ENCODE data around the gene TNFSF8.

Gene TNFSF8

DNA sequence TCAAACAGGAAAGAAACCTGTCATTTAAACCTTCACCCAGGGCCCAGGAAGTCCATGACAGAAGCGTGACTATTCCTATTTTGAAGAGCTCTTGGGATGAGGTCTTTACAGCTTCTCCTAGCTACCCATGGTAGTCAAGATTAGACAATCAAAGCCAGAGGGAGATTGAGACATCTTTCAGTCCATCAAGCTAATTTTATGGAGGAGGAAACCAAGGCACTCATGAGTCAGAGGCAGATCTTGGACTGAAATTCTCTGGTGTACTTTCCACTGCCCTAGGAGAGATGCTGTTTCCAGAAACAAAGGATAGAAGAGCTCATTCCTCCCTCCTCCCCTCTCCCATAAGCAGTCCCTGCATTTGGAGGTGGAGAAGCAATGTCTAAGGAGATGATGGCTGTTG, 9.2 kb downstream of the TNFSF8 start:
- Mint-ChIP-seq H3K4me1 (peaks cover 91% of the 10 kb centered on the region), H3K4me3 (peak overlapping the region; percentile 52), H3K27me3 (no peaks in the 10 kb centered on the region), H3K36me3 (peaks cover 43% of the 10 kb centered on the region), H3K9me3 (no peaks in the 10 kb centered on the region), H3K27ac (peak overlapping the region; percentile 59)

DNA sequence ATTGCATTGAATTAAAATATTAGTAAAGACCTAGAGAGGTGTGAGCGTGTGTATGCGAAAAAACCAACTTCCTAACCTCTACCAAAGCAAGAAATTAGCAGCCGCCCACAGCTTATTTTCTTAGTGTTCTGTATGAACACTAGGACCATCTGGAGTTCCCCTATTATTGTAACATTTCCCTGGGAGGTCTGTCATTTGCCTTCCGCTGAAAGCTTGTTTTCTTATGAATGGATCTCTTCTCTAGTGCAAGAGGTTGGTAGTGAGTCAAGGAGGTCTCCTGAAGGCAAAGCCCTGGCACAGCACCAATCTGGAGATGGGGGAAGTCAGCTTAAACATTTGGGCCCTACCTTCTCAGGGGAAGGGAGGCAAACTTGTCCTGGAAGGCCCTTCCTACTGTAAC, 10.8 kb downstream of the TNFSF8 start:
- no peaks in the 10 kb centered on the region for H3K9me3 Mint-ChIP-seq
- H3K4me1 Mint-ChIP-seq: peaks cover 93% of the 10 kb centered on the region
- H3K27me3 Mint-ChIP-seq: no peaks in the 10 kb centered on the region
- H3K36me3 Mint-ChIP-seq: peaks cover 40% of the 10 kb centered on the region
- peak overlapping the region; percentile 90 for H3K27ac Mint-ChIP-seq
- H3K4me3 Mint-ChIP-seq: peak overlapping the region; percentile 68

DNA sequence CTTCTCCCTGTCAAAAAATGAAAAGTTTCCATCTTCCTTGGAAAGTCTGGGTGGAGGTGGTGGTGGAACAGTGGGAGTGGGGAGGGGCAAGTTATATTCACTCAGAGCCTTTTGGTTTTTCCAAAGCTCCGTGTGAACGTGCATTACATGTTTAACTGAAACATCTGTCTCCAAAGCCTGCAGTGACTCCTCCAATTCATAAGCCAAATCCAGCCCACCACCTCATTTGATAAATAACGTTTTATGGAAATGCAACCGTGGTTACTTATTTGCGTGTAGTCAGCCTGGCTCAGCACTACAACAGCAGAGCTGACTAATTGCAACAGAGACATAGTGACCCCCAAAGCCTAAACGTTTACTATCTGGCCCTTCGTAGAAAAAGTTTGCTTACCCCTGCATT, 13.9 kb downstream of the TNFSF8 start:
- no peaks in the 10 kb centered on the region for H3K27me3 Mint-ChIP-seq
- H3K4me3 Mint-ChIP-seq: no peak overlapping the region
- peaks cover 85% of the 10 kb centered on the region for H3K4me1 Mint-ChIP-seq
- peaks cover 44% of the 10 kb centered on the region for H3K36me3 Mint-ChIP-seq
- peak overlapping the region; percentile 62 for H3K27ac Mint-ChIP-seq
- no peaks in the 10 kb centered on the region for H3K9me3 Mint-ChIP-seq

DNA sequence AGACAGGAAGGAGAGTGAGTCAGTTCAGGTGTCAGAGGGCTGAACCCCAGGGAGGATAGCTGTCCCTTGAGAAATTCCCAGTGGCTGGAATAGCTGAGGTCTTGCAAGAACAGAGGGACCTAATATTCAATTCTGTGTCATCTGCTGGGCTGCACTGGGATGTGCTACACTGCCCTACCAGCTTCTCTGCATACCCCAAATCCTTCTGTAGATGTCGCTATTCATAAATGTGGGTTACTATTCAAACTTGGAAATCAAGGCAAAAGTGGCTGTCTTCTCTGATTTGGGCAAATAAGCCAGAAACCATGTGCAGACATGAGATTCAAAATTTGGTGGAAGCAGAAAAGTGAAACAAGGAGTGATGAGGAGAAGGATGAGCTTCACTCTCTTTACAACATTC, 16.3 kb downstream of the TNFSF8 start:
- peak overlapping the region; percentile 36 for H3K27ac Mint-ChIP-seq
- peaks cover 43% of the 10 kb centered on the region for H3K36me3 Mint-ChIP-seq
- no peaks in the 10 kb centered on the region for H3K27me3 Mint-ChIP-seq
- H3K9me3 Mint-ChIP-seq: no peaks in the 10 kb centered on the region
- H3K4me1 Mint-ChIP-seq: peaks cover 84% of the 10 kb centered on the region
- H3K4me3 Mint-ChIP-seq: no peak overlapping the region

DNA sequence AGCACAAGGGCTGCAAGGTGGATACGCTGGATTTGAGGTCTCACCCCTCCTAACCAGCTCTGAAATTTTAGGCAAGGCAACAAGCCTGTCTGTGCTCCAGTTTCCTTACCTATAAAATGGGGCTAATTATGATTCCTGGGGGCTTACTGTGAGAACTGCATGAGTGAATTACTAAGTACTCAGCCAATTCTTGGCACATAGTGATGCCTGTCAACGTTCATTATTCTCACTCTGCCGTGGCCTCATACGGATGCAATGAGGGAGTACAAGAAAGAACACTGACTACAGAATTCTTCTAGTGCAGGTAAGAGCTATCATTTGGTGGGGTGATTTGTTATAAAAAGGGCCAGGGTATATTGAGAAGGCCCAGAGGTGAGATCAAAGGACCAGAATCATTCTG, 16.7 kb downstream of the TNFSF8 start:
- H3K4me1 Mint-ChIP-seq: peaks cover 84% of the 10 kb centered on the region
- H3K27me3 Mint-ChIP-seq: no peaks in the 10 kb centered on the region
- peak overlapping the region; percentile 36 for H3K27ac Mint-ChIP-seq
- H3K9me3 Mint-ChIP-seq: no peaks in the 10 kb centered on the region
- H3K4me3 Mint-ChIP-seq: no peak overlapping the region
- H3K36me3 Mint-ChIP-seq: peaks cover 47% of the 10 kb centered on the region

DNA sequence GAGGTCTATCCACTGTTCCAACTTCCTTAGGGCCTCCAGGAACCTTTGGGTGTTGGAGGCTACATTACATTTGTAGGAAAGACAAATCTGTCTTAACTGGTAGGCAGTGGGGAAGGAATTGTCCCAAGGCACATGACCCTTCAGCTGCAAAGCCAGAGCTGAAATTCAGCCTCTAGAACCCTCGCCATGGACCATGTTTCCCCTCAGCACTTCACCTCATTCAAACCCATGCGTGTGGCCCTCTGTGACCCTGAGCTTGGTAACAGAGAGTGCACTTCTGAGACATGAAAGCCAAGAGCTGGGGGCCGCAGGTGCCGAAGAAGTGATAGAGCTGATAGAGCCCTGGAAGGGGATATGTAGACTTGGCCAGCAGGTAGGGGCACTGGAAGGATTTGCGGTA, 17.2 kb downstream of the TNFSF8 start:
- no peaks in the 10 kb centered on the region for H3K9me3 Mint-ChIP-seq
- H3K4me3 Mint-ChIP-seq: no peak overlapping the region
- no peaks in the 10 kb centered on the region for H3K27me3 Mint-ChIP-seq
- peaks cover 86% of the 10 kb centered on the region for H3K4me1 Mint-ChIP-seq
- H3K36me3 Mint-ChIP-seq: peaks cover 49% of the 10 kb centered on the region
- H3K27ac Mint-ChIP-seq: no peak overlapping the region

DNA sequence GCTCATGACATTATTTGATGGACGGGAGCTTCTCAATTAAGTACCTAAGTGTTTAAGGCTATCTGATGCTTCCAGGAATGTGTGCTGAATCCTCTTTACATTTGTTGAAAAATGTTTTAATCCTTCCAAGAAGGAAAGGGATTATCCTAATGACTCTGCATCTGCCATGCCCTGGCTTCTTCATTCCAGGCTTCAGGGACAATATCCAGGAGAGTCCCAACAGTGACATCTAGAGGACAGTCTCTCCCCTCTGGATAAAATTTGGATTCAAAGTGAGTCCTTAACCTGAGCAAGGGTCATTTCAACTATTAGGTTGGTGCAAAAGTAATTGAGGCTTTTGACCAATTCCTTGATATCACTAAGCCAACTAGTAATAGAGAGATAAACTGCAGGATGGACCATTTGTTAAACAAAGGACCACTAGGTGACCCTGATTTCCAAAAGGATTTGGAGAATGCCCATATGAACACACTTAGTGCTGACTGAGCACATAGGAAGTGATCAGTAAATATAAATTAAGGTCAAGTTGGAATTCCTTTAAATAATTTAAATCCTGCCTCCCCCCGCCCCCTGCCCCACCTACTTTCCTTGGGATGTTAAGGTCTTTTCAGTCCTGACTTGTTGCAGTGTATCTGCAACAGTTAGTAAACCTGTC, 19.1 kb downstream of the TNFSF8 start:
- peaks cover 33% of the 10 kb centered on the region for H3K36me3 Mint-ChIP-seq
- H3K27me3 Mint-ChIP-seq: no peaks in the 10 kb centered on the region
- no peak overlapping the region for H3K4me3 Mint-ChIP-seq
- H3K4me1 Mint-ChIP-seq: peaks cover 85% of the 10 kb centered on the region
- peak overlapping the region; percentile 59 for H3K27ac Mint-ChIP-seq
- no peaks in the 10 kb centered on the region for H3K9me3 Mint-ChIP-seq

DNA sequence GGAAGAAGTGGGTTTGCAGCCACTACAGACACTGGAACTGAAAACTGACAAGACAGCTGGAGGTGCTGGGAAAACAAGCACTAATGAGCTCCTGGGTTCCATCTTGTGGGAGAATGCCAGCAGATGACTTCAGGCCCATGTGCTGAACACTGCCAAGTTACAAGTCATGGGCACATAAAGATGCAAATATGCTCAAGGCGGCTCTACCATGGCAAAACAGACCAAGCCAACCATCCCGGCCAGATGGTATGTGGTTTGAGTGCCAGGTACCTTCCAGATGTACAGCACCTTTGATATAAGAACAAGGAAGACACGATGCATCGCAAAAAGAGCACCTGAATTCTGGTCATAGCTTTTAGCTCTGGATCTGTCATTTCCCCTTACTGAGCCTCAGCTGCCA, 19.9 kb downstream of the TNFSF8 start:
- H3K9me3 Mint-ChIP-seq: no peaks in the 10 kb centered on the region
- H3K27me3 Mint-ChIP-seq: no peaks in the 10 kb centered on the region
- H3K4me1 Mint-ChIP-seq: peaks cover 78% of the 10 kb centered on the region
- peak overlapping the region; percentile 97 for H3K27ac Mint-ChIP-seq
- peaks cover 30% of the 10 kb centered on the region for H3K36me3 Mint-ChIP-seq
- no peak overlapping the region for H3K4me3 Mint-ChIP-seq

DNA sequence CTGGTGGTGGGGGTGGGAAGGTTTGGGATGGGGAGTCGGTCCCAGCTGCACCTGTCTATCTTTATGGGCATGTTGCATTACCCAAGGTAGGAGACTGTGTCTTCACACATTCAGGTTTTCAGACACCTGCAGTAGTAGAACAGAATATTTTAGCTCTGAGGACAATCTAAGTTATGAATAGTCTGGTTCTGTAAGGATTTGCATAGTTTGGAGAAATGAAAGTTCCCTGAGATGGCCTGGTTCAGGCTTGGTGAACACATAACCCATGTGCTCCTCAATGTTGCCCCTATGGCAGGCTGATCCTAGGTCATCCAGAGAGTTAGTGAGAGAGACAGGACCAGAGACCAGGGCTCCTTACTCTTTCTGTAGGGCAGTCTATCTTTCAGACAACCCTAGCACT, 20.7 kb downstream of the TNFSF8 start:
- H3K36me3 Mint-ChIP-seq: peaks cover 28% of the 10 kb centered on the region
- H3K9me3 Mint-ChIP-seq: no peaks in the 10 kb centered on the region
- H3K4me1 Mint-ChIP-seq: peaks cover 69% of the 10 kb centered on the region
- H3K27me3 Mint-ChIP-seq: no peaks in the 10 kb centered on the region
- H3K27ac Mint-ChIP-seq: peak overlapping the region; percentile 97
- peak overlapping the region; percentile 79 for H3K4me3 Mint-ChIP-seq

DNA sequence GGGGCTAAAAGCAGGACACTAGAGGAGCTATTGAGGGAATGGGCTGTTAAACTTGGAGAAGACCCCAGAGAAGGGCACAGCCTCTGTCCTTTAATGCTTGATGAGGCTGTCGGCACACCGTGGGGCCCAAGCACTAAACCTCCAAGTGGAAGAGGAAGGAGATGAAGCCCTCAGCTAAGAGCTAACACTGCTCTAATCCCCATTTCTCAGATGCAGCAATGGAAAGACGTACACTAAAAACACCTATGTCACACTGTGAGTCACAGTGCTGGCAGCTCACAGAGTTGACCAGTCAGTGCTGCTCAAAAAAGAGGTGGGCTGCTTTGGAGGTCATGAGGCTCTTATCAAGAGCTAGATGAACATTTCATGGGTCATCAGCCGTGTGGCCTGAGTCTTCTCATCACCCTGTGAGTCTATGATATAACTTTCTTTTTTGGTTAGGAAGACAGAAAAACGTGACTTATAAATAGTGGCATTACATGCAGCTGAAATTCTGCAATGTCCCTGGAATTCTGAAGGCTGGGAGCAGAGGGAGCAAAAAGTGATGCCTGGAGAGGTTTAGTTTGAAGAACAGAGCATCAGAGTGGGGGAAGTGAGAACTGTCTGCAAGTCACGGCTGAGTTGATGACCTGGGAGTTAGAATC, 21.5 kb downstream of the TNFSF8 start:
- peaks cover 64% of the 10 kb centered on the region for H3K4me1 Mint-ChIP-seq

DNA sequence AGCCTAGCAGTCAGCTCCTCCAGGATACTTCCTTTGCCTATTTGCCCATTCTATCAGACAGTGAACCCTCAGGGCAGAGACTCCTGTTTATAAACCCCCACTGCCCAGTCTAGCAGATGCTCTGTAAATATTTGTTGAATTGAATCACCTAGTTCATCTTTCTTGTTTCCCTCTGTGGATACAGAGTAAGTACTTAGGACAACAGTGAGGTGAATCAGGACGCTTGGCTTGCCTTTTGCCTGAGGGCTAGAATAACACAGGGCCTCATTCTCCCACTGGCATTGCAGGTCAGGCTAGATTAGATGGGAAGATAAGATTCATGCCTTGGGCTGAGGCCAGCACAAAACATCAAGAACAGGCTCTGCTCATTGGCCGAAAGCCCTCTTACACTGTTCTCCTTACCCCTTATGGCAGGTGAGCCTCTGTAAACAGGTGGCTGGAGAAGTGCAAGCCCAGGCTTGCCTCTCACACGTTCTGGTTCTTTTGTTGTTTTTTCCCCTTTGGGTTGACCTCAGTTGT, 22.2 kb downstream of the TNFSF8 start:
- H3K27ac Mint-ChIP-seq: peak overlapping the region; percentile 97
- H3K9me3 Mint-ChIP-seq: no peaks in the 10 kb centered on the region
- peaks cover 59% of the 10 kb centered on the region for H3K4me1 Mint-ChIP-seq
- H3K27me3 Mint-ChIP-seq: no peaks in the 10 kb centered on the region
- peak overlapping the region; percentile 79 for H3K4me3 Mint-ChIP-seq
- H3K36me3 Mint-ChIP-seq: peaks cover 36% of the 10 kb centered on the region

More for the DNA sequence above, 21.5 kb downstream of the TNFSF8 start:
- Mint-ChIP-seq H3K27me3 (no peaks in the 10 kb centered on the region), H3K27ac (peak overlapping the region; percentile 97), H3K36me3 (peaks cover 36% of the 10 kb centered on the region), H3K4me3 (peak overlapping the region; percentile 79), H3K9me3 (no peaks in the 10 kb centered on the region)

DNA sequence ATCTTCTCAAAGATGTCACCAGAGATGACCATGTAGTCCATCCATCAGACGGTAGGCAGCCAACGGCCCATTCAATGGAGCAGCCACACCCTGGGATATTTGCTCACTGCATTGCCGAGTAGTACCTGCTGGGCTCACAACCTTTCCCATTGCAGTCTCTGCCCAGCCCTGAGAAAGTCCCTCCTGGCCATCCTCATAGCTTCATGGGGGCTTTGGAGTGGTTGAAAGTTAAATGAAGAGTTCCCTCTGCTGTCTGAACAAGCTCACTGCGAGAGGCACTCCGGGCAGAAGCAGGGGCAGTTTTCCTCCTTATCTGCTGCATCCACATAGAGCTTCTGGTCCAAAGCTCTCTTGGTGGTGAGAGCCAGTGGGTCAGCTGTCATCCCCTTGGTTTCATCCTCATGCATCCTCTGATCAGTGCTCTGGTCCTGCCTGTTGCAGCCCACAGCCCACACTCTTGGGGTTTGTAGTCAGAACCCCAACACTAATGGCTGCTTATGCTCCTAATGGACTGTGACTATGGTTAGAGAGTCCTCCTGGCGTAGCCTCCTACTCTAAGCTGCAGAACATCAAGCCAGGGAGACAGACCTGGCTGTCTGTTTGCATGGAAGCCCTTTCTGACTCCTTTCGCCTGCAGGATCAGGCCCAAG, 23.3 kb downstream of the TNFSF8 start:
- Mint-ChIP-seq H3K27ac (peak overlapping the region; percentile 84), H3K4me1 (peaks cover 52% of the 10 kb centered on the region)

DNA sequence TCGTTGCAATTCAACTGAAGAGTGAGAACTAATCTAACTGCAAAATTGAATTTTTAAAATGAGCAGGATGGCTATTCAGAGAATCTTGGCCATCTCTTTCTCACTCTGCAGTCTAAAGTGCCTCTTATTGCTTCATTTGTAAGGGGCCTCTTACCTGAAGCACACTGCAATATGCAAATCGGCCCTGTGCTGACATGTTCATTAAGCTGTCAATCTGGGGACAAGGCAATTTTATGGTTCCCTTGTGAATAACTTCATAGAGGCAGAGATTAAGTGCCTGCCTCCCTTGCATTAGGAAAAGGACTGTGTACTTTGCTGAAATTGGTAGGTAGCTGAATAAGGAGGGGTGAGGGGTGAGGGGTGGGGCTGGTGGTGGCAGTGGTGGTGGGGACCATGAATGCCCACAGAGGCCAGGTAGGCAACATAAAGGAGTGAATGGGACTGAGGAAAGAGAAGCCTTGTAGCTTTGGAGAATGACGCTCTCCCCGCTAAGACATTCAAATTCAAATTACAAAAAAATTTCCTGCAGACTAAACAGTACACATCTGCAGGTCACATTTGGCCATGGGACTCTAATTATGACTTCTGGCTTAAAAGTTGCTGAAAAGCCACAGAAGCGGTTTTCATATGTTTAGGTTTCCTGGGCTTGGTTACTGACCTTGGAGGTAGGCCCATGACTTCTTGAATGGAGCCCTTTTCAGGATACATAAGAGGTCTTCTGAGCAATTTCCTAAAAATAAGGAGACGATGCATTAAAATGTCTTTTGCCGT, 25.0 kb downstream of the TNFSF8 start:
- Mint-ChIP-seq H3K27ac (no peak overlapping the region), H3K9me3 (no peaks in the 10 kb centered on the region), H3K4me3 (no peak overlapping the region), H3K36me3 (peaks cover 48% of the 10 kb centered on the region), H3K27me3 (no peaks in the 10 kb centered on the region), H3K4me1 (peaks cover 38% of the 10 kb centered on the region)

More for the DNA sequence above, 23.3 kb downstream of the TNFSF8 start:
- Mint-ChIP-seq H3K9me3 (no peaks in the 10 kb centered on the region), H3K4me3 (peak overlapping the region; percentile 79), H3K27me3 (no peaks in the 10 kb centered on the region), H3K36me3 (peaks cover 34% of the 10 kb centered on the region)

DNA sequence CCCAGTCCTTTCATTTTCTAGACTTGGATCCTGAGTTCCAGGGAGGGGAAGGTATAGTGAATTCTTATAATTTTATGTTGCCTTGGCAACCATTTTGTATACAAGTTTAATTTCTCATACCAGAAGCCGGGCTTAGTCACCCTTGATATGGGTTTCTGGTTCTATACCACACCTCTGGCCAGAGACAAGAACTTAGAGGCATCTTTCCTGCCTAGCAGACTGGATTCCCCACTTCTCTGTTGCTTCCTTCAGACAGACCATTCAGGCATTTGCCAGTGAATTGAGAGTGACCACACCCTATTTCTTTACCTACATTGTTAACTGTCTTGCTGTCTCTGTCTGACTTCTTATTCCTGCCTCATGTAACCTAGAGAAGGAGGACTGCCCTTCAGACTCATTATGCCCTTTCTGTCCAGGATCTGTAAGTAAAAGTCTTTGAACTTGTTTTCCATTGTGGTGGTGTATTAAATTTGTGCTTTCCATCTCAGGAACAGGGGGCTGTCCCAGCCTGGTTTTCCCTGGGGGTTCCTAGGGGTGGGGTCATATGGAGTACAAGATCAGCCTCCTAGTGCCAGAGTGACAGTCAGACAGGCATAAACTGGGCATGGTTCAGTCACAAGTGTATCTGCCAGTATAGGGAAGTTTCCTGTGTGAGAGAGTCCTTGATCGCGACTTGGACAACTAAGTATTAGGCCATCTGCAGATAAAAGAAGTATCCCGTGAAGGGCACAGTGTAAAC, 27.4 kb downstream of the TNFSF8 start:
- no peaks in the 10 kb centered on the region for H3K9me3 Mint-ChIP-seq
- peak overlapping the region; percentile 83 for H3K27ac Mint-ChIP-seq
- no peaks in the 10 kb centered on the region for H3K27me3 Mint-ChIP-seq
- H3K36me3 Mint-ChIP-seq: peaks cover 34% of the 10 kb centered on the region
- peak overlapping the region; percentile 78 for H3K4me3 Mint-ChIP-seq
- H3K4me1 Mint-ChIP-seq: peaks cover 14% of the 10 kb centered on the region
